WI38 (cell line): ENCODE measurements around the gene SLC7A10.

ENCODE experiments used
- H3K4me3 ChIP-seq: 2 replicates; pipeline ENCODE4 v1.5.1; 2011; ENCODE audit warnings: low read depth, mild to moderate bottlenecking, control low read depth, low read length
- CTCF ChIP-seq: IDR thresholded peaks from 2 replicates; pipeline ENCODE4 v1.5.1; 2012; ENCODE audit warnings: low read depth, mild to moderate bottlenecking, control low read depth, low read length

SLC7A10 gene

DNA sequence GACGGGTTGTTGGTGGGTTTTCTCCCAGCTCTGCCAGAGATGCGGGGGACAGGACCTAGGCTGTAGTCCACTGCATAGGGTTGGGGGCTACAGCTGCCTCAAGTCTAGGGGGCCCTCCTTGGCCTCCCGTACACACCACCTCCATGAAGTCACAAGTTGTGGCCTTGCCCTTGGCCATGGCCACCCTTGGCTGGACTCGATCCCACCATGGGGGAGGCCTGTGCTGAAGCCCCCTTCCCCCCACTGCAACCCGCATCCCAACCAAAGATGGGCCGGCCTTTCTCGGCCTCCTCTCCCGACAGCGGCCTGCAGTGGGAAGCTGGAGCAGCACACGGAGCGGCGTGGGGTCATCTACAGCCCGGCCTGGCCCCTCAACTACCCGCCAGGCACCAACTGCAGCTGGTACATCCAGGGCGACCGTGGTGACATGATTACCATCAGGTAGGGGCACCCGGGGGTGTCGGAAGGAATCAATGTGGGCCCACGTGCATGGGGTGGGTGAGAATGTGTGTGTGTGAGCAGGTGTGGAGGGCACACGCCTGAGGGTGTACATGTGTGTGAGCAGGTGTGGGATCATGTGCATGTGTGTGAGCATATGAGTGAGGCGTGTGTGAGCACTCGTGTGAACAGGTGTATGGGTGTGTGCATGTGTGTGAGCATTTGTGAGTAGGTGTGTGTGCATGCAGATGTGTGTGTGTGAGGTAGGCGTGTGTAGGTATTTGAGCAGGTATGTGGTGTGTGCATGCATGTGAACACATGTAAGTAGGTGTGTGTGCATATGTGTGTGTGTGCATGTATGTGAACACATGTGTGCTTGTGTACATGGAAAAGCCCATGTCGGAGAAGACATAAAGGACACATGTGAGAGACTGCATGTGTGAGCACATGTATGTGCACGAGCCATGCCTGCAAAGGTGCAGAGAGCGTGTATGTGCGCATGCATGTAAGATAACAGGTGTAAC lies 22.8 kb downstream of the SLC7A10 start:
- no peak for TF ChIP-seq CTCF

DNA sequence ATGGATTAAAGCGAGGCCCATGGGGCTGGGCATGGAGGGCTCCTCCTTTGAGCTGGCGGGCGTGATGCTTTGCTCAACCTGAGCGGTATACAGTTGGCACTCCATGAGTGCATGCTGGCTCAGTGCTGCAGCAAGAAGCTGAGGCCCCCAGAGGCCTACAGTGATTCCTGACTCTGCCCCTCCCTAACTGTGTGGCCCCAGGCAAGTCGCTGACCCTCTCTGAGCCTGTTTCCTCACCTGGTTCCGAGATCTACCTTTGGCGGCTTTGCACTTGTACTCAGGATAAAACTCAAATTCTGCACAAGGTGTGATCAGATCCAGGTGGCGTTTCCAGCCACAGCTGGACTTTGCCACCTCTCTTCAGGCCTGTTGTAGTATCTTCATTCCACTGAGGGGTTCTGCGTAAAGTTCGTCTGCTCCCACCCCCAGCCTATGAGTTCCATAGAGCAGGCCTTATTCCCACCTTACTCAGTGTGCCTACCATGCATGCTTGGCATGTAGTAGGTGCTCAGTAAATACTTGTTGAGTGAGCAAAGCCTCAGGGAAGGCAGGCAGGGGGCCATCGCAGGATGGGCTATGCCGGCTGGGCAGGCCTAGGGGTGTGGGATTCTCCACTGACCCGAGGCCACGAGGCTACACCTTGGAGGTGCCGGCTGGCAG lies 23.6 kb downstream of the SLC7A10 start:
- no peak overlapping the region for H3K4me3 ChIP-seq
- no peak for TF ChIP-seq CTCF

More for the DNA sequence above, 22.8 kb downstream of the SLC7A10 start:
- no peak overlapping the region for H3K4me3 ChIP-seq

DNA sequence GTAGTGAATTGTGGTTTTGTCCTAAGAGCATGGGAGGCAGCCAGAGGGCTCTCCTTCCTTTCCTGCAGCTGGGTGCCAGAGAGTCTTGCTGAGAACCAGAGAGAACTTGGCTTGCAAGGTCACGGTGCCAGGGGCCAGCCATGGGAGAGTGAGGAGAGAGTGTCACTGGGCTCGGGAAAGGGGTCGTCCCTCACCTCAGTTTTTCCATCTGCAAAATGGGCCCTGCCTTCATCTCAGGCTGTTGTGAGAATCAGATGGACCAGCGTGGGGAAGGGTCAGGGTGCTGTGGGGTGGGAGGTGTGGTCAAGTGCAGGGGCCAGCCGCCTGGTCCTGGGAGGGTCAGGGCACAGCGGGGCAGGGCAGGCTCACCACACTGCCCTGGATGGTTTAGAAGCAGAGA lies 24.2 kb downstream of the SLC7A10 start:
- TF ChIP-seq CTCF, result no peak
- no peak overlapping the region for H3K4me3 ChIP-seq

- no peak overlapping the region for H3K4me3 ChIP-seq
- no peak for TF ChIP-seq CTCF
These were observed 26.0 kb downstream of the SLC7A10 start for GRCh38 chr19:33199441-33200265.

DNA sequence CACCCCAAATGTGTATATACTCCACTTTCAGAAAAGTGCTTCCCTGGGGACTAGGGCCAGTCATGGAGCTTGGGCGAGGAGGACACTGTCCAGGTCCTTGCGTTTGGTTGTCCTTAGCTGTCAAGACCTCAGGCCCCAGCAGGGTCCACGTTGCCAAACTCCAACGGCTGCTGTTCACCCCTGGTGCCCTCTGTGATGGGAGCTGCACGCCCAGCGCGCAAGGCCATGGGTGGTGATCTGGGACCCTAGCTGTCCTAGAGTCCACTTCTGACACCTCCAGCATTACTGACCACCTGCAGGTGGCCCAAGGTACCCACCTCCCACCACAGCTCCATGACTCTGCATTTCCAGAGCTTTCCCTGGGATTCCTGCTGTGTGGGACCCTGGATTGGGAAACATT lies 27.5 kb downstream of the SLC7A10 start:
- no peak for TF ChIP-seq CTCF

DNA sequence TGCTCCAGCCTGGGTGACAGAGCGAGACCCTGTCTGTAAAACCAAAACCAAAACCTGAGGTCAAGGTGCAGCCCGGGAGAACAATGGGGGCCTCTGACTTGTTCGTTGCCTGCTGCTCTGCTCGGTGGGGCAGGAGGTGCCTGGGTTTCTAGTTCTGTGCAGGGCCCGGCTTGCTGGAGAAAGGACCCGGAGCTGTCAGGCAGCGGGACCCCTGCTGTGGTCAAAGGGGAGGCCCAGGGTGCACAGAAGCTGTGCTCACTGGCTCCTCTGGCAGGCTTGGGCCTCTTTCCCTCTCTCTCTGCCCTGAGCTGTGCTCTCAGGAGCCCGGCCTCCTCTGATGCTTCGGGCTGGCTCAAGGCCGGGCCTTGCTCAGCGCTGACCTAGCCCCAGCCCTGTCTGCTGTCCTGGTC lies 28.1 kb downstream of the SLC7A10 start:
- no peak for TF ChIP-seq CTCF
- H3K4me3 ChIP-seq, result no peak overlapping the region

More for the DNA sequence above, 27.5 kb downstream of the SLC7A10 start:
- H3K4me3 ChIP-seq, result no peak overlapping the region
